22Rv1 (cell line): Measurements from ENCODE around the gene CHST2.

Source experiments
- H3K27ac ChIP-seq: fragments of 450-650 bp; 2 replicates; pipeline ENCODE4 v1.5.1; 2017
- ZFX ChIP-seq: fragments of 450-650 bp; IDR thresholded peaks from 2 replicates; pipeline ENCODE4 v1.6.1; 2017; ENCODE audit warnings: antibody characterized with exemption, borderline replicate concordance
- TF ChIP-seq, protein P1 (sequence below): fragments of 450-650 bp; IDR thresholded peaks from 2 replicates; pipeline ENCODE4 v1.5.1; 2017; ENCODE audit warnings: mild to moderate bottlenecking

The CHST2 gene

GRCh38 chr3:143171141-143171980 lies 51.8 kb downstream of the CHST2 start:
- H3K27ac ChIP-seq: no peak overlapping the region
- TF ChIP-seq ZFX: no peak
- TF ChIP-seq, protein P1, sequence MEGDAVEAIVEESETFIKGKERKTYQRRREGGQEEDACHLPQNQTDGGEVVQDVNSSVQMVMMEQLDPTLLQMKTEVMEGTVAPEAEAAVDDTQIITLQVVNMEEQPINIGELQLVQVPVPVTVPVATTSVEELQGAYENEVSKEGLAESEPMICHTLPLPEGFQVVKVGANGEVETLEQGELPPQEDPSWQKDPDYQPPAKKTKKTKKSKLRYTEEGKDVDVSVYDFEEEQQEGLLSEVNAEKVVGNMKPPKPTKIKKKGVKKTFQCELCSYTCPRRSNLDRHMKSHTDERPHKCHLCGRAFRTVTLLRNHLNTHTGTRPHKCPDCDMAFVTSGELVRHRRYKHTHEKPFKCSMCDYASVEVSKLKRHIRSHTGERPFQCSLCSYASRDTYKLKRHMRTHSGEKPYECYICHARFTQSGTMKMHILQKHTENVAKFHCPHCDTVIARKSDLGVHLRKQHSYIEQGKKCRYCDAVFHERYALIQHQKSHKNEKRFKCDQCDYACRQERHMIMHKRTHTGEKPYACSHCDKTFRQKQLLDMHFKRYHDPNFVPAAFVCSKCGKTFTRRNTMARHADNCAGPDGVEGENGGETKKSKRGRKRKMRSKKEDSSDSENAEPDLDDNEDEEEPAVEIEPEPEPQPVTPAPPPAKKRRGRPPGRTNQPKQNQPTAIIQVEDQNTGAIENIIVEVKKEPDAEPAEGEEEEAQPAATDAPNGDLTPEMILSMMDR: no peak

- TF ChIP-seq ZFX: no peak
- TF ChIP-seq, protein P1: no peak
- H3K27ac ChIP-seq: no peak overlapping the region
These were observed 52.7 kb downstream of the CHST2 start for GRCh38 chr3:143172062-143172794.

DNA sequence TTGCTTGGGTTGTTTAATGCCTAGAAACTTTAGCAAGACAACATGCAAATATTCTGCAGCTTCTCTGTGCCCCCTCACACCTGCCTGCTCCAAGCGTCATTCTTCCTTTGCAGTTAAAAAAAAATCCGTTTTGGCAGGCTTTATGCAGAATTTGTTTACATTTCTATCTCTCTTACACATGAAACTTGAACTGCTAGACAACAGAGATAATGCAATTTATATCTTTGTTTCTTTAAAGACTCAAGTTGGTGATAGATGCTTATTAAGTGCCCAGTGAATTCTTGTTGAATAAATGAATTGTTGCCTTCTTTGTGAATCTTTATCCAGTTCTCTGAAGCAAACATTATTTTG lies 53.2 kb downstream of the CHST2 start:
- TF ChIP-seq, protein P1: no peak
- TF ChIP-seq ZFX: no peak
- H3K27ac ChIP-seq: no peak overlapping the region

GRCh38 chr3:143173242-143173641 lies 53.7 kb downstream of the CHST2 start:
- no peak overlapping the region for H3K27ac ChIP-seq
- no peak for TF ChIP-seq ZFX
